Stimulated activated CD8-positive, alpha-beta memory T cell treated with anti-CD3 and anti-CD28 coated beads, Interleukin-4, amount 100 ng/mL, for 1 hour (primary cell): ENCODE results near the gene PRKCI.
A peak's percentile ranks its signal among the peaks of the same experiment; 100 is the strongest.
"Not testable (repeated sequence)": the region's sequence is repeated elsewhere in the genome, so short reads cannot be mapped to it uniquely, and the experiment has no call there.

Source experiments
- DNase-seq, 2 donors: peaks; one replicate each; pipeline ENCODE4 v3.0.0-alpha.2; 2020; ENCODE audit warnings: low read depth in 2 of 2, low spot score in 1 of 2

PRKCI gene

GRCh38 chr3:170221924-170222646 is at the start of gene PRKCI:
PRKCI (plus strand) TSS chr3:170222424; CDS start chr3:170222670, 246 bp downstream.
- peak; percentile 58 to 74 for DNase-seq

DNA sequence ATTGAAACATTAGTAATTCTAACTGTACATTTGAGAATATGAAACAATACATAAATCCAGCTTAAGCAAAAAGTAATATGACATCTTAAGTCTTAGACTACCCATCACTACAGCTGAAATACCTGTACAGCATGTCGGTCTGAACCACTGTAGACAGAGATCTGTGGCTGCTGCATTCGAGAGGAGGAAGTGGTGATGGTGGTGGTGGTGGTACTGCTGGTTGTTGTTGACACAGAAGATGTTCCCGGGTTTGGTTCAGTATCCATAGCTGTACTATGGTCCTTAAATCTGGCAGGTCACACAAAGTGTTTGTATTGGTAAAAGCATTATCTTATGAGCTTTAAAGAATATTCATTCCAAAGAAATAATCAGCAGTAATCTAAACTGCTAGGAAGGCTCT is 43.6 kb upstream of the PRKCI start:
- DNase-seq = peak; percentile 8 to 16

GRCh38 chr3:170179432-170179831 is 42.8 kb upstream of the PRKCI start:
- DNase-seq = no peak

- DNase-seq = no peak
These were observed 41.9 kb upstream of the PRKCI start for GRCh38 chr3:170180079-170180907.

DNA sequence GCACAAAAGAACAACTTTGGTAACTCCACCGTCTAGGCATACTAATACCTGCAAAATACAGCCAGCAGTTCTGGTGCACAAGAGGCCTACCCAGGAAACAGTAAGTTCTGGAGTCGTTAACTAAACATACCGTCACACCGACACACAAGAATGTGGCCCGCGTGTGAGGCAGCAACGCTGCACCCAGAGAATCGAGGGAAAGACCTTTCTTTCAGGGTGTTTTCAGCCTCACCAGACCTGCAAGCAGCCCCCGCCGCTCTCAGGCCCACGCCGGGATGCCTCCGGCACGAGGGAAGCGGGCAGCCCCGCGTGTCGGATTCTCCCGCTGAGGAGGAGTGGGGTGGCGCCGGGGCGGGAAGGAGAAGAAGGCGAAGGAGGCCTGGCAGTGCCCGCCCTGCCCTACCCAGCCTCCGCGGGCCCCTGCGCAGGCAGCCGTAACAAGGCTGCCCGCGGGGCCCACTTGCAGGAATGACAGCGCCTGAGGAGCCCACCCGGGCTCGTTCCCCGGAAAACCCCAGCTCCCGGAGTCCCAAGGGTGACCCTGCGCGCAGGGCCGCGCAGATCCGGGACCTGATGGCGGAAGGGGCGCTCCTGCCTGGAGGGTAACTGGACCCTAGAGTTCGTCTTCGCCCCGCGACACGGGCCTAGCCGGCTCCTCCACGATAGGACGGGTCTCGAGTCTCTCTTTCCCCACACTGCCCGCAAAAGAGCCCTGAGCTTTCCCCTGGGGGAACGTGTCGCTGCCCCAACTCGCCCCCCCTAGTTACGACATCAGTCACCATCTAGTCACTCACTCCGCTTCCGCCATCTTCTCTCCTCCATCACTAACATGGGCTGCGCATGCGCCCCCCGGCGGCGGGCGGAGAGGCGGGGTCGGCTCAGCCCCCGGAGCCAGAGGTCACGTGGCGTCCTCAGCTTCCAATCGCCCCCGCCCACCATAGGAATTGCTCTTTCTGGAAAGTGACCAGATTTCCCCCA is 41.0 kb upstream of the PRKCI start, which contains the start of gene PHC3:
PHC3 (minus strand) TSS at position 826 of the 978 bp plus-strand sequence; CDS start at position 808, 18 bp downstream.
- peak; percentile 82 to 88 for DNase-seq

DNA sequence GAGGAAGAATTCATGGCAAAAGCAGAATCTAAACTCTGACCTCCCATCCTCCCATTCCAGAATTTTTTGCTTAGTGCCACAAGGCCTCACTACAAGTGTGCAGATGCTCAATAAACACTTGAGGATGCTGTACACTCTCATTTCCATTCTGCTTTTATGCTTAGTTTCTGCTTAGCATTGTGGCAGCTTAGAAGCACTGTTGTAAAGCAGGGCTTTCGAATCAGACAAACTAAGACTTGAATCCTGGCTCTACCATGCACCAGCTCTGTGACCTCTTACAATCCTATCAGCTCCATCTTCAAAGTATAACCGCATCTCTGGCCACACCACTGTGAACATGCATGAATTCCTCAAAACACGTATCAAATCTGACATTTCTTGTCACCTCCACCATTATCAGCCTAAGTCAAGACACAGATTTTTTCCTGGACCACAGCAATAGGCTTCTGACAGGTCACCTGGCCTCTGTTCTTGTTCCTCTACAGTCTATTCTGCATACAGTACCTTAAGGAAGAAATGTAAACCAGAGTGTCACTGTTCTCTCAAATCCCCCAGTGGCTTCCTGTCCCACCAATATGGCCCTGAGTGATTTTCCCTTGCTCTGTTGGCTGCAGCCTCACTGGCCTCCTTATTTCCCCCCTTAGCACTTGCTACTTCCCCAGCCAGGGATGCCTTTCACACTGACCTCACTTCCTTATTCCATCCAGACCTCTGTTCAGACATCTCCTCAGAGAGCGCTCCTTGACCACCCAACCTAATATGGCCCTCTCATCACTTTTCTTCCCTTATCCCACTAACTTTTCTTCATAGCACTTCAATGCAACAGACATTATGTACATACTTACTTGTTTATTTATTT is 32.6 kb upstream of the PRKCI start:
- no peak for DNase-seq

GRCh38 chr3:170195759-170196158 is 26.5 kb upstream of the PRKCI start:
- not testable (repeated sequence) for DNase-seq

GRCh38 chr3:170196833-170197232 is 25.4 kb upstream of the PRKCI start:
- no peak for DNase-seq

- no peak for DNase-seq
These were observed 21.2 kb upstream of the PRKCI start for GRCh38 chr3:170200987-170201386.

DNA sequence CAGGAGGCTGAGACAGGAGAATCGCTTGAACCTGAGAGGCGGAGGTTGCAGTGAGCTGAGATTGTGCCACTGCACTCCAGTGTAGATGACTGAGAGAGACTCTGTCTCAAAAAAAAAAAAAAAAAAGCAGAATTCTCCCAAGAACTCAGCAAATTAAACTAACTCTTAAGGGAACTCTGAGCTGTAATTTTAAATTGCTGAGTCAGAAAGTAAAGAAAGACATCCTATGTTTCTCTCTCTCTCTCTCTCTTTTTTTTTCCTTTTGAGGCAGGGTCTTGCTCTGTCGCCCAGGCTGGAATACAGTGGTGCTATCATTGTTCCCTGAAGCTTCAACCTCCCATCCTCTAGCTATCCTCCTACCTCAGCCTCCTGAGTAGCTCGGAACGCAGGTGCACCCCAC is 20.7 kb upstream of the PRKCI start:
- DNase-seq = no peak

DNA sequence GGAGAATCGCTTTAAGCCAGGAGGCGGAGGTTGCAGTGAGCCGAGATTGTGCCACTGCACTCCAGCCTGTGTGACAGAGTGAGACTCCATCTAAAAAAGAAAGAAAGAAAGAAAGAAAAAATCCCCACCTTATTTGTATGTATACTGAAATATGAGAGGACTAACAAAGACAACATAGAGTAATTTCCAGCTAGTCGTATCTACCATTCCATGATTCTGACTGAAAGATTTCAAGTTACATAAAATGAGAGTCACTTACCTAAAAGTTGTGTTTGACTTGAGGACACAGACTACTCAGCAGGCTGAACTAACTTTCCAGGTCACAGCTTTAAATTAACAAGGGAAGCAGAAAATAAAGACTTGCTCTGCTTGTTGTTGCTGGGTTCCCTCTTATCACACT is 18.8 kb upstream of the PRKCI start:
- DNase-seq = no peak

DNA sequence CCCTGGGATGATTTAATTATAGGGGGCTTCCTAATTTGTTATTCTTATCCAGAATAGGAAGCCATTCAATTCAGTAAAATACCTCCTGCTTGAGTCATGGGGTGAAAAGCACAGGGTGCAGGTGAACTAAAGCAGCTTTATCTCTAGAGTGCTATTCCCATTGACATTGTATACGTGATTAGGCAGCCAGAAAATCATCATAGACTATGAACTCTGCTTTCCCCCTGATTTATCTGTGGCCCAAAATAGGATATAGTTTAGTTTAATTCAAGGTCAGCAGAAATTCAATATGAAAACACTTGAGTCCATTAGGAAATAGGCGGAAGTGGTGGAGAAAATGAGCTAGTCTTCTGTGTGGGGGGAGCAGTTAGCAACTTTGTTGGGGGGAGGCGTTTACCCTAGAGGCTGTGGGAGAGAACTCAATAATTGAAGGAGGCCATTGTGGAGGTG is 18.2 kb upstream of the PRKCI start:
- DNase-seq = no peak

DNA sequence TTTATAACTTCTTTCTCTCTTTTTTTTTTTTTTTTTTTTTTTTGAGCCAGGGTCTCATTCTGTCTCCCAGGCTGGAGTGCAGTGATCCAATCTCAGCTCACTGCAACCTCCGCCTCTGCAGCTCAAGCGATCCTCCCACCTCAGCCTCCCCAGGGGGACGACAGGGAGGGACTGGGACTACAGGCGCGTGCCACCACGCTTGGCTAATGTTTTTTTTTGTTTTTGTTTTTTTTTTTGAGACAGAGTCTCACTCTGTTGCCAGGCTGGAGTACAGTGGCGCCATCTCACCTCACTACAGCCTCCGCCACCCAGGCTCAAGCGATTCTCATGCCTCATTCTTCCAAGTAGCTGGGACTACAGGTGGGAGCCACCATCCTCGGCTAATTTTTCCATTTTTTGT is 17.7 kb upstream of the PRKCI start:
- no peak for DNase-seq

DNA sequence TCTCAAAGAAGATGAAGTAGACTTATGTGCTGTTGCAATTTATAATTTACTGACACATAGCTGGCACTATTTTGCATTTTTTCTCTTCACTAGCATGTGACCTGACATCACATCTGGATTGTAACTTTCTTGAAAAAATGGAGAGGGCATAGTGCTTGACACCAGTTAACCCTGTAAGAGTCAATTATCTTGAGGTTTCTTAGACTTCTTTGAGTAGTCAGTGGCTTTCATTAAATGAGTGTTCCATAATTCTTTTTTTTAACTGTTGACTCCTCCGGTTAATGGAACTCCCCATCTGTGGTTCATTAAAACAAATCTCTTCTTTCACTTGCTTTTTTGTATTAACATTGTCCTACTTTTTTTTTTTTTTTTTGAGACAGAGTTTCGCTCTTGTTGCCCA is 16.9 kb upstream of the PRKCI start:
- no peak for DNase-seq

GRCh38 chr3:170206164-170206762 is 16.0 kb upstream of the PRKCI start:
- not testable (repeated sequence) for DNase-seq

DNA sequence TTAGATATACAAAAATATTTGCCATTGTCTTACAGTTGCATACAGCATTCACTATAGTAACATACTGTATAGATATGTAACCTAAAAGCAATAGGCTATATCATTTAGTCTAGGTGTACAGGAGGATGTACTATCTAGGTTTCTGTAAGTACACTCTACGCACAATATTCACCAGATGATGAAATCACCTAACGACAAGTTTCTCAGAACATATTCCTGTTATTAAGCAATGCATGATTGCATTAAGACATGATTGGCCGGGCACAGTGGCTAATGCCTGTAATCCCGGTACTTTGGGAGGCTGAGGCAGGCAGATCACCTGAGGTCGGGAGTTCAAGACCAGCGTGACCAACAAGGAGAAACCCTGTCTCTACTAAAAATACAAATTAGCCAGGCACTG is 14.5 kb upstream of the PRKCI start:
- DNase-seq = no peak

GRCh38 chr3:170211668-170212067 is 10.6 kb upstream of the PRKCI start:
- no peak for DNase-seq

DNA sequence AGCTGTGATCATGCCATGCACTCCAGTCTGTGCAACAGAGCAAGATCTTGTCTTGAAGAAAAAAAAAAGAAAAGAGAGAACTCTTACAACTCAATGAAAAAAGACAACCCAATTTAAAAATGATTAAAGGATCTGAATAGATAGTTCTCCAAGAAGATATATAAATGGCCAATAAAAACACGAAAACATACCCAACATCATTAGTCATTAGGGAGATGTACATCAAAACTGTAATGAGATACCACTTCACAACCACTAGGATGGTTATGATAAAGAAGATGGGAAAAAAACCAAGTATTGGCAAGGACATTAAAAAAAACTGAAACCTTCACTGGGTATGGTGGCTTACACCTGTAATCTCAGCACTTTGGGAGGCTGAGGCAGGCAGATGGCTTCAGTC is 2.4 kb upstream of the PRKCI start:
- DNase-seq = no peak

DNA sequence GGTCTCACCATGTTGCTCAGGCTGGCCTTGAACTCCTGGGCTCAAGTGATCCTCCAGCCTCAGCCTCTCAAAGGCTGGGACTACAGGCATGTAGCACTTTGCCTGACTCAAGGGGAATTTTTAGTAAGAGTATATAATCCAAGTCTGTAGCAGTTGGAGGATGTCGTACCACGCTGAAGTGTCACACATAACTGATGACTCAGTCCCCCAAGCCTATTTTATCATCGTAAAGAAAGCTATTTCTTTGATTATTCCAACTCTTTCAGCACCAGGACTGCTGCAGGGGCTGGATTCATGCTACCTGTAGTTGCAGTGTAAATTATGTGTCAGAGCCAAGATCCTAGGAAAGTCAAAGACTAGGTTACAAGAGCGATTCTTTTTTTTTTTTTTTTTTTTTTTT is 1.4 kb upstream of the PRKCI start:
- no peak for DNase-seq
